Cerebellar nuclear complex (tissue), 1 donor: Measurements from ENCODE around the gene SLIT1.
"Not testable (repeated sequence)": the region's sequence is repeated elsewhere in the genome, so short reads cannot be mapped to it uniquely, and the experiment has no call there.

Experiments used
- DNase-seq, 2 experiments: peaks; one replicate each; lab custom pipeline; 2025; lab: John Stamatoyannopoulos, UW

Gene SLIT1

DNA sequence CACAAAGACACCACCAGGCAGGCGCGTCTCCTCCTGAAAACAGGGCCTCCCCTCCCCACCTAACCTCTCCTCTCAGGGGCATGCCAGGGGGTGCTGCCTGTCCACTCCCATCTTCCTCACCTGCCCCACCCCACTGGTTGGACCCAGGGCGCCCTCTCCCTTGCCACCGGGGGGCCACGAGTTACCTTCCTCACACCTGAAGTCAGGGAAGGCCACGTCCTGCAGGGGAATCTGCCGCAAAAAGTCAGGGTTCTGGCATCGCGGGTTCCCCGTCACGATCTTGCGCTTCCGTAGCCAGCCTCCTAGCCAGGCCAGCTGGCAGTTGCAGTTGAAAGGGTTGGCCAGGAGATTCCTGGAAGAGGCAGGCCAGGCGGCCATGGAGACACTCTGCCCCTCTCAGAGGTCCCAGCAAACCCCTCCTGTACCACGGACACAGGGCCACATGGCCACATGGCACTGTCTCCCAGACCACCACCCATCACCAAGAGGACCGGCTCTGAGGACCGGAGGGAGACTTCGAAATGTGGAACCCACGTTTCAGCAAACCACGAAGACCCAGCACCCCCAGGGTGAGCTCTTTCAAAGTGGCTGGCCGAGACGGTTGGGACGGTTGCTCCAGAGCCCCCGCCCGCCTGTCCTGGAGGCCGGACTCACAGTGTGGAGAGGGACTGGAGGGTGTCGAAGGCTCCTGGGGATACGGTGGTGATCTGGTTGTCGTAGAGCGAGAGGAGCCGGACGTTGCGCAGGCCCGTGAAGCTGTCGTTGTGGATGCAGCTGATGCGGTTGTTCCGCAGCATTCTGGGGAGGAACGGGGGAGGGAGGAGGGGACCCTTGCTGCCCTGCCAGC, 142.8 kb downstream of the SLIT1 start:
- no peak for DNase-seq

DNA sequence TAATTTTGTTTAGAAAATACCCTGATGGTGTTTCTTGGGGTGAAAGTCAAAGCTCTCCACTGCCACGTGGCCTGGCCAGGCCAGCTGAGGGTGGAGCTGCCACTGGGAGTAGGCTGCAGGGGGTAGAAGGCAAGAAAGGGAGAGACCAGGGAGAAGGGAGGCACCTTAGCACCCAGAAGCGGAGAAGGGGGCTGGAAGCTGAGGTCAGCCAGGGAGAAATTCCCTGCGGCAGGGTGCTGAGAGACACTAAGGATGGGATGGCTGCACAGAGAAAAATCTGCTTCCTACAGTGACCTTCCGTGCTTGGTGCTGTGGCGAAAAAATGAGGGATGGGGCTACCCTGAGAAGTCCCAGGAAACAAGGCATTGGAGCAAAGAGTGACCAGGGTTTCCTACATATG, 143.7 kb downstream of the SLIT1 start:
- no peak for DNase-seq

GRCh38 chr10:97040706-97041105, 145.1 kb downstream of the SLIT1 start:
- DNase-seq = no peak

DNA sequence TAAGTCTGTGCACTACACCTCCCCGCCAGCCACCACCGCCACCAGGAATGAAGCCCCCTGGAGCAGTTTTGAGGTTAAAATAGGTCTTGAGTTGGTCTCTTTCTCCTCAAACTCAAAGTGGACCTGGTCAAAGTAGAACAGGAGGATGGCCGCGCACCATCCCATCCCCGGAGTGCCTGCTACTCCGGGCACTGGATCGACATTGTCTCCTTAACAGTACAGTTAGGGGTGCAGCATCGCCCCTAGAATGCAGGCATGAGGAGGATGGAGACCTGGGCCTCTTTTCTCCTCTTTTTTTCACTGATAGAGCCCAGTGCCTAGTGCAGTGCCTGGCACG, 145.5 kb downstream of the SLIT1 start:
- DNase-seq = no peak

DNA sequence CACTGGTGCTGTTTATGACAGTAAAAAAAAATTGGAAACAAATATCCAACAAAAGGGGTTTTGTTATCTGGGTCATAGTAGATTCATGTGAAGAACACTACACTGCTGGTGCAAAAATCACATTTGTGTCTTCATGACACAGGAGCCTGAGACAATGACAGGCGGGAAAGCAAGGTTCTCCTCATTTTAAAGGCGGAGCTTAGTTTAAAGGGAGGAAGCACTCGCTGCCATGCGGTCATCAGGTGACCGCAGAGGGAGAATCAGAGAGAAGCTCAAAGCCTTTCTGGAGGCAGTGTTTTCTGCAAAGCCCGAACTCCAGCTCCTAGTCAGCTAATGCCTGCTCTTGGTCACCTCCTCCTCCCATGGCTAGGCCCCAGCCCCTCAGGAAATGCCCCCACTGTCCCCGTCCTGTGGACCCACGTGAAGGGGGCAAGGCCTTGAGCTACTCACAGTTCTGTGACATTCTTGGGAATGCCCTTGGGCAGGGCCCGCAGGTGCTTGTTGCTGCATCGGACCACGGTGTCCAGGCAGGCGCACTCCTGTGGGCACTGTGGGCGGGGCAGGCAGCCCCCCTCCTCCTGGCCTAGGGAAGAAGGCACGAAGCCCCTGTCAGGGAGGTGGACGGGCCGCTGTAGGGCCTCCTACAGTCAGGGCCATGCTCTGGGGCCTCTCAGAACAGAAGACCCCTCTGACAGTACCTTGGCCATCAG, 146.1 kb downstream of the SLIT1 start:
- DNase-seq = no peak

GRCh38 chr10:97038688-97039087, 147.1 kb downstream of the SLIT1 start:
- DNase-seq = no peak

DNA sequence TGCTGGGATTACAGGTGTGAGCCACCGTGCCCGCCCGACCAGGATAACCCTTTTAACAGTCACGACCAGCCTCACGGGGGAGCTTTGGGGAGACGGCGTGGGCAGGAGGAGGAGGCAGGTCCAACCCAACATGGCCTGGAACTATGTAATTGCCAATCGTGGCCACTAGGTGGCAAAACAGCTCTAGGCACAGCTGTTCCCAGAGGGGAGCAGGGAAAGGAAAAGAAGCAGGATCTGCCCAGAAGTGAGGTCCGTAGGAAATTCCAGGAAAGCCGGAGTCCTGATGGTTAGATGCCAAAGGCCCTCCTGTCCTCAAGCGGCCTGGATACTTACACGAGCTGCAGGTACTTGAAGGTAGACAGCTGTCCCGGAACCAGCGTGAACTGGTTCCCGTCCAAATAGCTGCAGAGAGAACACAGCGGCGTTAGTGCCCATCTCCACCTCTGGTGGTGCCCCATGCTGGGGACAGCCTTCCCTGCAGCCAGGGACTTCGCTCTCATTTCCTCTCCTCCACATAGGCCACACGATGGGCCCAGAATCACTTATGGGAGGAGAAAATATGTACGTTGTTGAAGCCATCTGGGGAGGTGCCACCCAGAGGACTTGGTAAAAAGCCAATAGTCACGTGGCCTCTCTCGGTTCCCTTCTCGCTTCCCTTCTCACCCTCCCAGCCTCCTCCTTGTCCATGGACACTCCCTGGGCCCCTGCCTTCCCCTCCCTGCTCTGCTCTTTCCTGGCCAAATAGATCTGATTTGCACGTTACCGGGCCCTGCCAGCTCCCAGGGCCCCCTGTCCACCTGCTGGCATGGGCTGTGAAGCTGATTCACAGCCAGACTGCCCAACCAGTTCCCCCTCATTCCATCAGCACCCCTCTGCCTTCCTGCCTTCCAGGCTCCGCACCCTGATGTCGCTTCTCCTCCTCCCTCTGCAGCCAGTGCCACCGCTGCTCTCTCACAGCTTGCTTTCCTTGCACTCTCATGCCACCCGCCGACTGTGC, 148.1 kb downstream of the SLIT1 start:
- DNase-seq = peak in 1 of 2 experiments; percentile 61

- DNase-seq = no peak
Measured at GRCh38 chr10:97034958-97035769, 150.6 kb downstream of the SLIT1 start.

GRCh38 chr10:97034301-97034700, 151.5 kb downstream of the SLIT1 start:
- DNase-seq = no peak

GRCh38 chr10:97033841-97034240, 151.9 kb downstream of the SLIT1 start:
- not testable (repeated sequence) for DNase-seq

GRCh38 chr10:97032624-97033023, 153.1 kb downstream of the SLIT1 start:
- DNase-seq = no peak

GRCh38 chr10:97031459-97031858, 154.3 kb downstream of the SLIT1 start:
- no peak for DNase-seq

DNA sequence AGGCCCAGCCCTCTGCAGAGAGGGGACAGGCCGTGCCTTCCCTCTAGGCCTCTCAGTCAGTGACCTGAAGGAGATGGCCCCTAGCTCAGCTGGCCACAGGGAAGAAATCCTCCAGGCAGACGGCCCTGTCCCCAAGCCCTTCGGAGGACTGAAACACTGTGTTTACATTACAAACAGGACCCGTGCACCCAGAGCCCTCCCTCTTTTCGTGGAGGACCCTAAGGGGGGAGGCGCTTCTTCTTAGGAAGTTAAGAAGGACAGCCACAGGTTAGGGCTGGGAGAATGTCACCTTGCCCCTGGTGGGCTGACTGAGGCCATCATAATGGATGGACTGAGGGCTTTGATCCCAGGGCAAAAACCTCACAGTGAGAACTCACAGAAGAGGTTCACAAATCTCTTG, 154.9 kb downstream of the SLIT1 start:
- no peak for DNase-seq

DNA sequence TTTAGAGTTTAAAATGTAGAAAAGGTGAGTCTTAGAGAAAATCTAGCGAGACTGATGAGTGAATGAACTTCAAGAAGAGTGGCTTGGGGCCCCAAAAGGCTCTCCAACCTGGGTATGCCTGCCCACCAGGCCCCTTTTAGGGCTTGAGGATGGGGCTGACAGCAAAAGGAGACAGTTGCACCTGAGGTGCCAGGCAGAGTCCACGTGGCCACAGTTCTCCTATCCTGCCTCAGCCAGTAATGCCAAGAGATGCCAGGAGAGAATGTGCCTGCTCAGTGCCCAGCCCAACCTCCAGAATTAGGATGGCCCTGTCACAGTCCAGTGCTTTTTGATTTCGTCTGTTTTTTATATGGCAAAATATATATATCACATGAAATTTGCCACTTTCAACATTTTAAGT, 156.5 kb downstream of the SLIT1 start:
- DNase-seq = no peak

DNA sequence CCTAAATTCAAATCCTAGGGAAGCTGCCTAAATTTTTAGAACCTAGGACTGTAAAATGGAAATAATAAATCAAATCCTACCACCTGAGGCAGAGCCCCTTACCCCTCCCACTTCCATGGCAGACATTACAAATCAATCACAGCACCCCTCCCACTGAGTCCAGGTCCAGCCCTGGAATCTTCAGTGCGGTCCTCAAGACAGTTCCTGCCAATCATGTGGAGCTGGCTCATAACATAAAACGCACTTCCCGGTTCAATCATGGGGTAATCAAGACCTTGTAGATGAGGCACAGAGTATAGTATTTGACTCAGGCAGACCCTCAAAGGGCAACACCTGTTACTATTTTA, 157.0 kb downstream of the SLIT1 start:
- DNase-seq = no peak

DNA sequence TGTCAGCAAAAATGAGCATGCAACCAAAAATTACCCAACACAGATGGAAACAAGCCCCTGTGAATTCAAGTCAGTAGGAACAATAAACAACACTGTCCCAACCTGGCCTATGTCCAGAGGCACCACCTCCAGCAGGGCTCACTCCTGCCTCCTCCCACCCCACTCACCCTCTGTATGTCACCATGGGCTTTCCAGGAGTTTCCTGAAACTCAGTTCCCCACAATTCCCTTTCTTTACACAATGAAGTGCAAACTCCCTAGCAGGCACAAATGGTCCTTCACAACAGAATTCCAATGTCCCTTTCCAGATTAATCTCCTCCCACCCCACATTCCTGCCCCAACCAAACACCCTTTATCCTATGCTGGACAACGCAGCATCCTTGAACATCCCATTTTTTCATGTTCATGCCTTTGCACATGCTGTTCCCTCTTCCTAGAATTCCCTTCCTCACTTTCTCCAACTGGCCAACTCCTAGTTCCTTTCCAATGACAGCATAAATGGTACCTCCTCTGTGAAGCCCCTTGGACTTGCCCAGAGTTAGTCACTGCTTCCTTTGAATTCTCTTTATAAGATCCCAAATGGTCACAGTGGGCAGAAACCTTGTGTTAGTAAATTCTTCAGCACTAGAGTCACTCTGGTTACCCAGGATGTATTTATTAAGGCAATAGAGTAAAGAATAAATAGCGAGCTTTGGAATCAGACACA, 157.5 kb downstream of the SLIT1 start:
- DNase-seq = no peak

DNA sequence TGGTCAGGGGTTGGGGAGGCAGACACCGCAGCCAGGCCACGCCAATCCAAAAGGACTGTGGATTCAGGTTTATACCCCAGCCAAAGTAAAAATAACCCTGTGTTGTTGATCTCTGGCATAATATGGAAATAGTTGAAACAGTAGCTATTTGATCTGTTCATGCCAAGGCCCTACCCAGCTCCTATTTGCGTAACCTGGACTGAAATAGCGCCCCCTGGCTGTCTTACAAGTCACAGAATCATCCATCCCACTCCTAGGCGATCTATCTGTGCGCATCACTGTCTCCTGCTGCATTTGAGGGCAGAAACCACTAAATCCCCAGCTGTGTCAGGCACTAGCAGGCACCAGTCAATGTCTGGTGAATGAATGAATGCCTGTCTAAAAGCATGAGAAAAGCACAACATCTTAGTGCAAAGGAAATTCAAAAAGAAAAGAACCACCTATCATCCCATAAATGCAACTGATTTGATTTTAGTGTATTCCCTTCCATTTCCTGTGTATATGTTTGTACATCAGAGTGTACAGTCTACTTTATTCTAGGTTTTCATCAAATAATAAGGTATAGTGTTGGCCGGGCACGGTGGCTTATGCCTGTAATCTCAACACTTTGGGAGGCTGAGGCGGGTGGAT, 160.0 kb downstream of the SLIT1 start:
- no peak for DNase-seq

- peak; percentile 21 to 32 for DNase-seq
Measured at GRCh38 chr10:97024168-97025073, 161.3 kb downstream of the SLIT1 start.

DNA sequence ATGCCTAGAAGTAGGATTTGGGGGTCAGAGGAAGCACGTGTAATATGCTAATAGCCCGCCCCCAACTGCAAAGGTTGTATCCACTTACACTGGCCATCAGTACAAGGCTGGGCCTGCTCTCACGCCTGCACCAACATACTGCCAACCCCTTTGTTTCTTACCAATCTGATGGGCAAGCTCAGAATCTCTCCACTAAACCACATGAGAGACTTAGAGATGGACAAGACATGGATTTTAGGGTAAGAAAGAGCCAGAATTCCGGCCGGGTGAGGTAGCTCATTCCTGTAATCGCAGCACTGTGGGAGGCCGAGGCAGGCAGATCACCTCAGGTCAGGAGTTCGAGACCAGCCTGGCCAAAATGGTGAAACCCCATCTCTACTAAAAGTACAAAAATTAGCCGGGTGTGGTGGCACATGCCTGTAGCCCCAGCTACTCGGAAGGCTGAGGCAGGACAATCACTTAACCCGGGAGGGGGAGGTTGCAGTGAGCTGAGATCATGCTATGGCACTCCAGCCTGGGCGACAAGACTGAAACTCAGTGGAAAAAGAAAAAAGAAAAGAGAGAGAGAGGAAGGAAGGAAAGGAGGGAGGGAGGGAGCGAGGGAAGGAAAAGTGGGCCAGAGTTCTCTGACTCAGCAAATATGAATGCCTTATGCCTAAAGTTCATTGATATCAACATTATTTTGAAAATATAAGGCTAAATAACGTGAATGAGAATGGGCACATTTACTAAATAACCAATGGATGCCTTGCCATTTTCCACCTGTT, 162.2 kb downstream of the SLIT1 start:
- DNase-seq = no peak
